AG08395 (cell line): ENCODE data around the gene ADH7.
A peak's percentile ranks its signal among the peaks of the same experiment; 100 is the strongest.
"Not testable (repeated sequence)": the region's sequence is repeated elsewhere in the genome, so short reads cannot be mapped to it uniquely, and the experiment has no call there.

Experiments
- DNase-seq: peaks from one replicate; pipeline ENCODE4 v3.0.0; 2012; ENCODE audit warnings: mixed read lengths, low spot score

ADH7 gene

GRCh38 chr4:99379571-99379970 lies 55.6 kb downstream of the ADH7 start:
- no peak for DNase-seq

DNA sequence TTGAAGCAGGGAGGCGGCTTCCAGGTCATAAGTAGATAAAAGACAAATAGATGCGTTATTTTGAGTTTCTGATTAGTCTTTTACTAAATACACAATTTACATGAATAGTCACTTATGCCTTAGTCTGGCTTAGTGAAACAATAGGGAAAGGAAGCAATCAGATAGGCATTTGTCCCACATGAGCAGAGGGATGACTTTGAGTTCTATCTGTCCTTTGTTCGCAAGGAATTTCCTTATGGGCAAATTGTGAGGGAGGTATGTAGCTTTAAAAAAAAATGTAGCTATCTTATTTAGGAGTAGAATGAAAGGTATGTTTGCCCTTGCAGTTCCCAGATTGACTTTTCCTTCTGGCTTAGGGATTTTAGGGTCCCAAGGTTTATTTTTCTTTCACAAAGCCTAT lies 56.3 kb downstream of the ADH7 start:
- no peak for DNase-seq

DNA sequence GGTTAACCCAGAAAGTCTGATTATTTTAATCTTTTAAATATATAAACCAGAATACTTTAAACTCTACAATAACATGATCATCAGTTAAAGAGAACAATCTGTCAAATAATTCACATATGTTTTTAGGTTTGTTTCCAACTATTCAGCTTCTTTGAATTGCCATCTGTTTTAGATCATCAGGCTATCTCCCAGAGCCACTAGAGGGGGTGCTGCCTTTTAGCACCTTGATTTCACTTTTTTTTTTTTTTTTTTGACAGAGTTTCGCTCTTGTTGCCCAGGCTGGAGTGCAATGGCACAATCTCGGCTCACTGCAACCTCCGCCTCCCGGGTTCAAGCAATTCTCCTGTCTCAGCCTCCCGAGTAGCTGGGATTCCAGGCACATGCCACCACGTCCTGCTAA lies 57.8 kb downstream of the ADH7 start:
- peak; percentile 29 for DNase-seq

- DNase-seq = not testable (repeated sequence)
Measured at GRCh38 chr4:99372464-99372863, 62.7 kb downstream of the ADH7 start.

DNA sequence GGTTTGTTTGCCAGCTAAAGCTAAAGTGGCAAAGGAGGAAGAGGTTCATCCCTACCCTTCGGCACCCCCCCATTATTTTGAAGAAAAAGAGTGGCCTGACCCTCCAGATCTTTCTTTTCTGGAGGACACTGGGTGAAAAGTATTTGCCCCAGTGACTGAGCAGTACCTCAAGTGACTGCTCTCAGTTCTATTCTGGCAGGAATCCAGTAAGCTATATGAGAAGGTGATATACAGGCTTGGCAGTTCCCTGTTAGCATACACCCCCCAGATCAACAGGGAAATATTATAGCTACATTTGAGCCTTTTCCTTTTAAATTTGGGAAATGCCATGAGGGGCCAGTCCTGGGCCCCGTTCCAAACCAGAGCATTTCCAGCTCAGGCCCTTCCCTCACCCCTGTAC lies 67.3 kb downstream of the ADH7 start:
- not testable (repeated sequence) for DNase-seq

- no peak for DNase-seq
Measured at GRCh38 chr4:99366491-99366890, 68.7 kb downstream of the ADH7 start.

DNA sequence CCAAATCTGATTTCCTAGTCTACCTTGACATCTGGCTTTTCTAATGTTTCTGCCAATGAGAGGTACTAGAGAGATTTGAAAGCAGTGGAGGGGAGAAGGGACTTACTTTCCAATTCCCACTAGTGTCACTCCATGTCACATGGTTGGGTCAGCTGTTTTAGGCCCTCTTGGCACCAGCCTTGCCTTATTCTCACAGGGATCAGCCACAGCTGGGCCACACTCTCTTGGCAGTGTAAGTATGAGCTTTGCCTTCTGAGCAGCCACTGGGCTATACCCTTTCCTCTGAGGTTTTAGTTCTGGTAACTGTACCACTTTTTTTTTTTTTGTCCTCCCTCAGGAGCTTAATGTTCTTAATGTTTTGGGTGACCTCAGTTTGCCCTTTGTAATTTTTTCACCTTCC lies 72.4 kb downstream of the ADH7 start:
- DNase-seq = no peak
